ENCODE measurements around the gene THAP5.
"Not testable (repeated sequence)": the region's sequence is repeated elsewhere in the genome, so short reads cannot be mapped to it uniquely, and the experiment has no call there.

The THAP5 gene

GRCh38 chr7:108557191-108557590, 12.3 kb downstream of the THAP5 start:
- no peaks in the 10 kb centered on the region for H3K4me1 ChIP-seq (ENCODE audit: insufficient read depth, low read length, poor library complexity, severe bottlenecking)
- H4K20me1 ChIP-seq (ENCODE audit: insufficient read depth, low read length, poor library complexity, severe bottlenecking) = no peaks in the 10 kb centered on the region

GRCh38 chr7:108556665-108557064, 12.8 kb downstream of the THAP5 start:
- not testable (repeated sequence) for H3K4me1 ChIP-seq (ENCODE audit: insufficient read depth, low read length, poor library complexity, severe bottlenecking); H2AFZ ChIP-seq (ENCODE audit: low read length); H3K4me2 ChIP-seq (ENCODE audit: low read depth, low read length, poor library complexity, severe bottlenecking); H3K9me3 ChIP-seq (ENCODE audit: insufficient read depth, low read depth, low read length); H3K9ac ChIP-seq (ENCODE audit: low read depth, low read length, poor library complexity, severe bottlenecking); H3K9me2 ChIP-seq (replicated peaks; ENCODE audit: low read depth, low read length); H3K36me3 ChIP-seq (ENCODE audit: insufficient read depth, low read length); H3K27me3 ChIP-seq (ENCODE audit: insufficient read depth, low read length, poor library complexity, severe bottlenecking); H3F3A ChIP-seq (ENCODE audit: low read depth); H4K20me1 ChIP-seq (ENCODE audit: insufficient read depth, low read length, poor library complexity, severe bottlenecking); H3K79me2 ChIP-seq (ENCODE audit: insufficient read depth, low read length); H3K4me3 ChIP-seq (ENCODE audit: low read length, poor library complexity, severe bottlenecking)

More at GRCh38 chr7:108557191-108557590, 12.3 kb downstream of the THAP5 start:
- Histone ChIP-seq H3K4me3 (ENCODE audit: low read length, poor library complexity, severe bottlenecking) (no peak overlapping the region), H3K4me2 (ENCODE audit: low read depth, low read length, poor library complexity, severe bottlenecking) (no peak overlapping the region), H3K36me3 (ENCODE audit: insufficient read depth, low read length) (no peaks in the 10 kb centered on the region), H3K9me3 (ENCODE audit: insufficient read depth, low read depth, low read length) (peaks cover 3% of the 10 kb centered on the region; the same call in 1 of the 2 replicates), H3K9me2 (replicated peaks; ENCODE audit: low read depth, low read length) (no peaks in the 10 kb centered on the region), H3K27me3 (ENCODE audit: insufficient read depth, low read length, poor library complexity, severe bottlenecking) (no peaks in the 10 kb centered on the region), H3F3A (ENCODE audit: low read depth) (no peaks in the 10 kb centered on the region), H3K9ac (ENCODE audit: low read depth, low read length, poor library complexity, severe bottlenecking) (no peak overlapping the region), H2AFZ (ENCODE audit: low read length) (no peak overlapping the region), H3K79me2 (ENCODE audit: insufficient read depth, low read length) (no peaks in the 10 kb centered on the region)
- TF ChIP-seq CTCF (conservative IDR thresholded peaks at IDR 0.05; ENCODE audit: low read length) (no peak), EZH2phosphoT487 (IDR thresholded peaks at IDR 0.05; ENCODE audit: borderline replicate concordance) (no peak)

GRCh38 chr7:108548141-108548896, 21.2 kb downstream of the THAP5 start:
- not testable (repeated sequence) for H3K4me3 ChIP-seq (ENCODE audit: low read length, poor library complexity, severe bottlenecking); H3K4me2 ChIP-seq (ENCODE audit: low read depth, low read length, poor library complexity, severe bottlenecking); H3K79me2 ChIP-seq (ENCODE audit: insufficient read depth, low read length); H4K20me1 ChIP-seq (ENCODE audit: insufficient read depth, low read length, poor library complexity, severe bottlenecking); H3K9me3 ChIP-seq (ENCODE audit: insufficient read depth, low read depth, low read length); H3K36me3 ChIP-seq (ENCODE audit: insufficient read depth, low read length); H2AFZ ChIP-seq (ENCODE audit: low read length); H3F3A ChIP-seq (ENCODE audit: low read depth); H3K4me1 ChIP-seq (ENCODE audit: insufficient read depth, low read length, poor library complexity, severe bottlenecking); H3K9ac ChIP-seq (ENCODE audit: low read depth, low read length, poor library complexity, severe bottlenecking); H3K9me2 ChIP-seq (replicated peaks; ENCODE audit: low read depth, low read length); H3K27me3 ChIP-seq (ENCODE audit: insufficient read depth, low read length, poor library complexity, severe bottlenecking)

- no peak overlapping the region for H2AFZ ChIP-seq (ENCODE audit: low read length)
- TF ChIP-seq CTCF (conservative IDR thresholded peaks at IDR 0.05; ENCODE audit: low read length) (no peak), EZH2phosphoT487 (IDR thresholded peaks at IDR 0.05; ENCODE audit: borderline replicate concordance) (no peak)
- H3K9me3 ChIP-seq (ENCODE audit: insufficient read depth, low read depth, low read length) = no peaks in the 10 kb centered on the region
- no peaks in the 10 kb centered on the region for H3K9me2 ChIP-seq (replicated peaks; ENCODE audit: low read depth, low read length)
- no peak overlapping the region for H3K4me2 ChIP-seq (ENCODE audit: low read depth, low read length, poor library complexity, severe bottlenecking)
- no peaks in the 10 kb centered on the region for H3K27me3 ChIP-seq (ENCODE audit: insufficient read depth, low read length, poor library complexity, severe bottlenecking)
- H3K9ac ChIP-seq (ENCODE audit: low read depth, low read length, poor library complexity, severe bottlenecking) = no peak overlapping the region
- H4K20me1 ChIP-seq (ENCODE audit: insufficient read depth, low read length, poor library complexity, severe bottlenecking) = no peaks in the 10 kb centered on the region
- H3K79me2 ChIP-seq (ENCODE audit: insufficient read depth, low read length) = no peaks in the 10 kb centered on the region
- no peaks in the 10 kb centered on the region for H3K36me3 ChIP-seq (ENCODE audit: insufficient read depth, low read length)
- H3K4me1 ChIP-seq (ENCODE audit: insufficient read depth, low read length, poor library complexity, severe bottlenecking) = no peaks in the 10 kb centered on the region
- H3K4me3 ChIP-seq (ENCODE audit: low read length, poor library complexity, severe bottlenecking) = no peak overlapping the region
- no peaks in the 10 kb centered on the region for H3F3A ChIP-seq (ENCODE audit: low read depth)
These were observed 28.0 kb downstream of the THAP5 start for GRCh38 chr7:108541478-108541877.

GRCh38 chr7:108538685-108539084, 30.8 kb downstream of the THAP5 start:
- not testable (repeated sequence) for H3K9ac ChIP-seq (ENCODE audit: low read depth, low read length, poor library complexity, severe bottlenecking); H3K27me3 ChIP-seq (ENCODE audit: insufficient read depth, low read length, poor library complexity, severe bottlenecking); H4K20me1 ChIP-seq (ENCODE audit: insufficient read depth, low read length, poor library complexity, severe bottlenecking); H3K79me2 ChIP-seq (ENCODE audit: insufficient read depth, low read length); H3K4me3 ChIP-seq (ENCODE audit: low read length, poor library complexity, severe bottlenecking); H3K9me3 ChIP-seq (ENCODE audit: insufficient read depth, low read depth, low read length); H2AFZ ChIP-seq (ENCODE audit: low read length); H3F3A ChIP-seq (ENCODE audit: low read depth); H3K4me2 ChIP-seq (ENCODE audit: low read depth, low read length, poor library complexity, severe bottlenecking); H3K4me1 ChIP-seq (ENCODE audit: insufficient read depth, low read length, poor library complexity, severe bottlenecking); H3K36me3 ChIP-seq (ENCODE audit: insufficient read depth, low read length); H3K9me2 ChIP-seq (replicated peaks; ENCODE audit: low read depth, low read length)

GRCh38 chr7:108538236-108538635, 31.3 kb downstream of the THAP5 start:
- not testable (repeated sequence) for H3K36me3 ChIP-seq (ENCODE audit: insufficient read depth, low read length); H3K9me2 ChIP-seq (replicated peaks; ENCODE audit: low read depth, low read length); H3K27me3 ChIP-seq (ENCODE audit: insufficient read depth, low read length, poor library complexity, severe bottlenecking); H4K20me1 ChIP-seq (ENCODE audit: insufficient read depth, low read length, poor library complexity, severe bottlenecking); H3K9ac ChIP-seq (ENCODE audit: low read depth, low read length, poor library complexity, severe bottlenecking); H3K4me2 ChIP-seq (ENCODE audit: low read depth, low read length, poor library complexity, severe bottlenecking); H3K79me2 ChIP-seq (ENCODE audit: insufficient read depth, low read length); H2AFZ ChIP-seq (ENCODE audit: low read length); H3F3A ChIP-seq (ENCODE audit: low read depth); H3K9me3 ChIP-seq (ENCODE audit: insufficient read depth, low read depth, low read length); H3K4me1 ChIP-seq (ENCODE audit: insufficient read depth, low read length, poor library complexity, severe bottlenecking); H3K4me3 ChIP-seq (ENCODE audit: low read length, poor library complexity, severe bottlenecking)

All from Loucy (cell line).